Loucy (cell line): ENCODE results near the gene NADK.

Source experiments
- H2AFZ ChIP-seq: fragments of 200-600 bp; sonication (generic); 2 replicates; pipeline ENCODE4 v1.6.0; 2016; ENCODE audit warnings: antibody characterized with exemption, mild to moderate bottlenecking, low read length, moderate library complexity
- H3F3A ChIP-seq: fragments of 200-600 bp; 2 replicates; pipeline ENCODE4 v1.6.0; 2016; ENCODE audit warnings: antibody characterized with exemption, low read depth, mild to moderate bottlenecking
- H3K27me3 ChIP-seq: fragments of 200-600 bp; sonication (generic); 2 replicates; pipeline ENCODE4 v1.6.1; 2014; ENCODE audit warnings: low read length, mild to moderate bottlenecking; ENCODE audit not compliant: insufficient read depth, poor library complexity, severe bottlenecking
- H3K36me3 ChIP-seq: fragments of 200-600 bp; sonication (generic); 2 replicates; pipeline ENCODE4 v1.6.1; 2016; ENCODE audit warnings: low read length; ENCODE audit not compliant: insufficient read depth
- H3K4me1 ChIP-seq: fragments of 200-600 bp; sonication (generic); 2 replicates; pipeline ENCODE4 v1.5.1; 2014; ENCODE audit warnings: low read length, mild to moderate bottlenecking; ENCODE audit not compliant: insufficient read depth, poor library complexity, severe bottlenecking
- H3K4me2 ChIP-seq: fragments of 200-600 bp; sonication (generic); 2 replicates; pipeline ENCODE4 v1.6.0; 2014; ENCODE audit warnings: antibody characterized with exemption, low read length, low read depth, mild to moderate bottlenecking; ENCODE audit not compliant: poor library complexity, severe bottlenecking
- H3K4me3 ChIP-seq: fragments of 200-600 bp; sonication (generic); 2 replicates; pipeline ENCODE4 v1.5.1; 2014; ENCODE audit warnings: low read length, mild to moderate bottlenecking, mixed read lengths; ENCODE audit not compliant: poor library complexity, severe bottlenecking
- H3K79me2 ChIP-seq: fragments of 200-600 bp; sonication (generic); 2 replicates; pipeline ENCODE4 v1.6.1; 2014; ENCODE audit warnings: low read length; ENCODE audit not compliant: insufficient read depth
- H3K9ac ChIP-seq: fragments of 200-600 bp; sonication (generic); 2 replicates; pipeline ENCODE4 v1.6.0; 2014; ENCODE audit warnings: mild to moderate bottlenecking, low read depth, low read length, moderate library complexity; ENCODE audit not compliant: poor library complexity, severe bottlenecking
- H3K9me2 ChIP-seq: fragments of 200-600 bp; sonication (generic); replicated peaks from 2 replicates; pipeline ENCODE4 v1.6.1; 2016; ENCODE audit warnings: low read depth, low read length, mixed read lengths
- H3K9me3 ChIP-seq: fragments of 200-600 bp; sonication (generic); 2 replicates; pipeline ENCODE4 v1.6.1; 2014; ENCODE audit warnings: mild to moderate bottlenecking, antibody characterized with exemption, low read length, low read depth; ENCODE audit not compliant: insufficient read depth
- H4K20me1 ChIP-seq: fragments of 200-600 bp; sonication (generic); 2 replicates; pipeline ENCODE4 v1.6.0; 2014; ENCODE audit warnings: antibody characterized with exemption, low read length, mild to moderate bottlenecking; ENCODE audit not compliant: insufficient read depth, poor library complexity, severe bottlenecking
- CTCF ChIP-seq: fragments of 200-600 bp; sonication (generic); conservative IDR thresholded peaks from 2 replicates; pipeline ENCODE4 v1.5.1; 2014; ENCODE audit warnings: mild to moderate bottlenecking, antibody characterized with exemption, low read length
- EZH2phosphoT487 ChIP-seq: fragments of 200-600 bp; IDR thresholded peaks from 2 replicates; pipeline ENCODE4 v1.6.1; 2018; ENCODE audit warnings: antibody characterized with exemption, mild to moderate bottlenecking, moderate library complexity, borderline replicate concordance

Gene NADK

GRCh38 chr1:1777950-1778662 is at the start of gene NADK:
Gene NADK, minus strand, starts transcription at chr1:1778470. Its CDS starts 13,064 bp downstream, at chr1:1765406.
- H3F3A ChIP-seq = peaks cover 3% of the 10 kb centered on the region; the same call in 1 of the 2 replicates
- TF ChIP-seq CTCF (no peak), EZH2phosphoT487 (no peak)

GRCh38 chr1:1827089-1827848 is 49.0 kb upstream of the NADK start:
- Histone ChIP-seq H3K4me1 (no peaks in the 10 kb centered on the region), H3K4me3 (no peak overlapping the region)
- TF ChIP-seq CTCF (no peak), EZH2phosphoT487 (no peak)

More at GRCh38 chr1:1777950-1778662, at the start of gene NADK:
- Histone ChIP-seq H3K9ac (peak within 1 kb of the TSS; percentile 92), H2AFZ (peak within 1 kb of the TSS; percentile 86), H3K9me2 (no peaks in the 10 kb centered on the region), H3K4me3 (peak within 1 kb of the TSS; percentile 86), H3K9me3 (no peaks in the 10 kb centered on the region), H3K27me3 (peaks cover 4% of the 10 kb centered on the region), H3K4me2 (peak within 1 kb of the TSS; percentile 86), H3K36me3 (no peaks in the 10 kb centered on the region), H4K20me1 (no peaks in the 10 kb centered on the region), H3K4me1 (peaks cover 46% of the 10 kb centered on the region), H3K79me2 (peaks cover 48% of the 10 kb centered on the region)

GRCh38 chr1:1826356-1827088 is 48.3 kb upstream of the NADK start:
- no peak overlapping the region for H3K4me3 ChIP-seq
- peaks cover 74% of the 10 kb centered on the region for H4K20me1 ChIP-seq
- peaks cover 3% of the 10 kb centered on the region; the same call in 1 of the 2 replicates for H3F3A ChIP-seq
- H3K9me2 ChIP-seq = no peaks in the 10 kb centered on the region
- no peaks in the 10 kb centered on the region for H3K9me3 ChIP-seq
- H3K4me2 ChIP-seq = no peak overlapping the region
- TF ChIP-seq EZH2phosphoT487 = no peak
- no peak for TF ChIP-seq CTCF
- no peaks in the 10 kb centered on the region for H3K4me1 ChIP-seq
- no peaks in the 10 kb centered on the region for H3K27me3 ChIP-seq
- H3K9ac ChIP-seq = no peak overlapping the region
- H2AFZ ChIP-seq = no peak overlapping the region
- peaks cover 83% of the 10 kb centered on the region for H3K79me2 ChIP-seq
- peaks cover 71% of the 10 kb centered on the region for H3K36me3 ChIP-seq

More at GRCh38 chr1:1827089-1827848, 49.0 kb upstream of the NADK start:
- Histone ChIP-seq H3F3A (peaks cover 3% of the 10 kb centered on the region; the same call in 1 of the 2 replicates), H3K9me2 (no peaks in the 10 kb centered on the region), H3K9me3 (no peaks in the 10 kb centered on the region), H3K9ac (no peak overlapping the region), H3K36me3 (peaks cover 67% of the 10 kb centered on the region), H3K79me2 (peaks cover 87% of the 10 kb centered on the region), H3K4me2 (no peak overlapping the region), H3K27me3 (no peaks in the 10 kb centered on the region), H4K20me1 (peaks cover 70% of the 10 kb centered on the region), H2AFZ (no peak overlapping the region)
